ENCODE results near the gene EXOC3L4.

Gene EXOC3L4

DNA sequence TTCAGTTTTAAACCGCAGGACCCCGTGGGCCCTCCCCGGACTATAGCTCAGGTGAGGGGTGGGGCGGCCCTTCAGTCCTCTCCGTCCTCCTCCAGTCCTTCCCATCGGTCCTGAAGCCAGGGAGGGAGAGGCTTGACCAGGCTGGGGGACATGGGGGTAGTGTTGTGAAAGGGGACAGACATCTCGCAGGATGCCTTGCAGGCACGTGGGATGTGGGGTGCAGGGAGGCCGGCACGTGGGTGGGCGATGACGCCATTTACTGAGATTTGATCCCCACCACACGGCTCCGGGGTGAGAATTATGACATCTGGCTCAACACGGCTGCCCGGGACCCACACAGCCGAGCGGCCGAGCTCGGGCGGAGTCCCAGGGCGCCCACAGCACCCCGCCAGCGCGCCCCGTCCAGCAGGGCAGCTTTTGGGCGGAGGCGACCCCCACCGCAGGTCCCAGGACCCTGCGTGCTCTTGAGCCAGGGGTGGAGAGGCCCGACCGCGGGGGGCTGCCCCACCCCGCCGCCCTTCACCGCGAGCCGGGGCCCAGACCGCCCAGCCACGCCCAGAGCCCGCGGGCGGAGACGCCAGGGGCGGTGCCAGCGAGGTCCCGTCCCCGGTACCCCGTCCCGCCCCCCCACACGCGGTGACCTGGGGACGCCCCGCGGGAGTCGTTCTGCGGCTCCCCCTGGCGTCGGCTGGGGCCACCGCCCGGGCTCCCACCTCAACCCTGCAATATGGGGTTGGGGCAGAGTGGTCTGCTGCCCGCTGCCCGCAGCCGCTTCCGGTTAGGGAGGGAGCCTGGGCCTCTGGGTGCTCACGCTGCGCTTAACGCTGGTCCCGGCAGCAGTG lies 3.3 kb upstream of the EXOC3L4 start:
- DNase-seq (ENCODE audit: low read depth, low spot score): no peak

DNA sequence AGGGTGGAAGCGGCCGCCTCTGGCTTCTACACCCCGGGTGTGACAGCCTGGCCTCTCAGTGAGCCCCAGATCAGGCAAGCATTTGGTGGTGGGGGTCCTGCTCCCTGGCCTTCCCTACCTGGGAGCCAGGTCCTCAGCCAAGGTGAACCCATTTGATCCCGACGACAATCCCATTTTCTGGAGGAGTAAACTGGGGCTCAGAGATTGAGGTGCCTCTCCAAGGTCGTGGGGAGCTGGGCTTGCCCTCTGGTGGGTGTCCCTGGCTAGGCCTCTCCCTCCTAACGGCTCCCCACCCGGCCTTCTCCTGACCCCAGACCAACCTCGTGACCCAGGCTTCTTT lies 2.7 kb upstream of the EXOC3L4 start:
- DNase-seq (ENCODE audit: low read depth, low spot score): no peak

DNA sequence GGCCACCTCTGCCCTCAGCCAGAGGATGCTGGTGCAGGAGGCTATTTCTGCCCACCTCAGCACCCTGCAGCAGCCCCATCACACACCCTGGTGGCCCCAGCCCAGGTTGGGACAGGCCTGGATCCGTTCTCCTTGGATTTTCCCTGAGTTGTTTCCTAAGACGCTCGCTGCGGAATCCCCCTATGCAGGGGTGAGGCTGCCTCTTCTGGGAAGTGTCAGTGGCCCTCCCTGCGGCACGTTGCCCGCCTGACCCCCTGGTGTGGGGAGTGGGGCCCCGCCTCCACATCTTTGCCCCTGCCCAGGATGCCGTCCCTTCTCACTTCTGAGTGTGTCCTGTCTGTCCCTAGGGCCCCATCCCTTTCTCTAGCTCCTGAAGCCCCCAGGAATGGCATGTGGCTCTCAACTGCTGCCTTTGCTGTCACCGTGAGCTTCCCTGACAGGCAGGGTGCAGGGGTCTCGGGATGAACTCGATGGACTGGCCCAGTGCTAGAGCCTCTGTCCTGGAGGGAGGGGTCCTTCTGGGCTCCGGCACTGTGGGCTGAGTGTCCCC lies 594 bp upstream of the EXOC3L4 start:
- DNase-seq (ENCODE audit: low read depth, low spot score): no peak

DNA sequence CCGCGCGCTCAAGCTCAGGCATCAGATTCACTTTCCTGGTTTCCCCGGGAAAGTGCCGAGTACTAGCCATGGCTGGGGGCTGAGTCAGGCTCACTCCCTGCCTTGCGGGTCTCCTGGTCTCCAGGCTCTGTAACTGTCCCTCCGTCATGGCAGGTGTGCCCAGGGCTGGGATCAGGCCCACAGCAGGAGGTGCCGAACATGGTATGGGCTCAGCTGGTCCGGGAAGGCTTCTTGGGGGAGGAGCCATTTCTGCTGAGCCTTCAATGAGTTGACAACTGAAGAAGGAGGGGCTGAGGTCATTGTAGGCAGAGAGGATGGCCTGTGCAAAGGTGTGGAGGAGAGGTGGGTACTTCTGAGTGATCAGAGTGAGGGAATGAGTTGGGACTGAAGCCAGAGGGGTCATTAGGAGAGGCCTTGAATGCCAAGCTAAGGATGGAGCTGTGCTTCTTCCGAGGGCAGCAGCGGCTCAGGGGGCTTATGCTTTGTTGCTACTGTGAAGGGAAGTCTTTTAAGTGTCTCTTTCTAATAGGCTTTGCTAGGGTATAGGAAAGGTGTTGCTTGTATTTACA lies 769 bp downstream of the EXOC3L4 start:
- no peak for DNase-seq (ENCODE audit: low read depth, low spot score)

DNA sequence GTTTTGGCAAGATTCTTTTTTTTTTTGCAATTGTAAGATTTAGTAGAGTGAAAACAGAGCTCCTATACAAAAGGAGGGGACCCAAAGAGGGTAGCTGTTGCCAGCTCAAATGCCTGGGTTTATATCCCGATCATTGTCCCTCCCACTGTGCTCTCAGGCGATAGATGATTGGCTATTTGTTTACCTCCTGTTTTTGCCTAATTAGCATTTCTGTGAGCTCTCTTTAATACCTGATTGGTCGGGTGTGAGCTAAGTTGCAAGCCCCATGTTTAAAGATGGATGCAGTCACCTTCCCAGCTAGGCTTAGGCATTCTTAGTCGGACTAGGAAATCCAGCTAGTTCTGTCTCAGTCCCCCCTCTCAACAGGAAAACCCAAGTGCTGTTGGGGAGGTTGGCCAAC lies 1.9 kb downstream of the EXOC3L4 start:
- no peak for DNase-seq (ENCODE audit: low read depth, low spot score)

DNA sequence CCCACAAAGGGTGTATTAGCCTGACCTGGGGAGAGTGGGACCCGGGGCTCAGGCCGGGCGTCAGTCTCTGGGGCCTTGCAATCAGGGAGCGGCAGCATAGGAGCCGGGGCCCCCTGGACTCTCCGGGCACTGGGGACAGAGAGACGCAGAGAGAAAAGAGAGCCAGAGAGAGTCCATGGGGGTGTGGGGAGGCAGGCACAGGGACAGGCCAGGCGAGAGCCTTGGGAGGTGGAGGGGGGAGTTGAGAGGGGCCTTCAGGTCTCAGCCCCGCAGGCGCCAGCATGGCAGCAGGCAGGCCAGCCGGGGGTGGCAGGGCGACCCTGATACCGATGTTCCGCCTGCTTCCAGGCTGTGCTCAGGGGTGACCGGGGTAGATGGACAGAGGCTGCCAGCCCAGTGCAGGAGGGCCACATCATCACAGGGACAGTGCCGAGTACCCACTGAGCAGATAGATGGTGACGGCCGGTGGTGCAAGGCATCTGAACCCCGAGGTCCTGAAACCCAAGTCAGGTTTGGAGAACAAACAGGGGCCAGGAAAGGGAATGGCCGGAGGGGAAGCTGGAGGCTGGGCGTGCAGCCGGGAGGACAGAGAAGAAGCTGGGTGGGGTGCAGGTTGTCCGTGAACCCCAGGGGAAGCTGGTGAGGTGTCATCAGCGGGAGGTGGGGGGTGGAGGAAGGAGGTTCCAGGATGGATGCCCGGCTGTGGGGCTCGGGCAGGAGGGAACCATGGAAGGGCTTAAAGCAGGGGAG lies 2.9 kb downstream of the EXOC3L4 start:
- DNase-seq (ENCODE audit: low read depth, low spot score): no peak

DNA sequence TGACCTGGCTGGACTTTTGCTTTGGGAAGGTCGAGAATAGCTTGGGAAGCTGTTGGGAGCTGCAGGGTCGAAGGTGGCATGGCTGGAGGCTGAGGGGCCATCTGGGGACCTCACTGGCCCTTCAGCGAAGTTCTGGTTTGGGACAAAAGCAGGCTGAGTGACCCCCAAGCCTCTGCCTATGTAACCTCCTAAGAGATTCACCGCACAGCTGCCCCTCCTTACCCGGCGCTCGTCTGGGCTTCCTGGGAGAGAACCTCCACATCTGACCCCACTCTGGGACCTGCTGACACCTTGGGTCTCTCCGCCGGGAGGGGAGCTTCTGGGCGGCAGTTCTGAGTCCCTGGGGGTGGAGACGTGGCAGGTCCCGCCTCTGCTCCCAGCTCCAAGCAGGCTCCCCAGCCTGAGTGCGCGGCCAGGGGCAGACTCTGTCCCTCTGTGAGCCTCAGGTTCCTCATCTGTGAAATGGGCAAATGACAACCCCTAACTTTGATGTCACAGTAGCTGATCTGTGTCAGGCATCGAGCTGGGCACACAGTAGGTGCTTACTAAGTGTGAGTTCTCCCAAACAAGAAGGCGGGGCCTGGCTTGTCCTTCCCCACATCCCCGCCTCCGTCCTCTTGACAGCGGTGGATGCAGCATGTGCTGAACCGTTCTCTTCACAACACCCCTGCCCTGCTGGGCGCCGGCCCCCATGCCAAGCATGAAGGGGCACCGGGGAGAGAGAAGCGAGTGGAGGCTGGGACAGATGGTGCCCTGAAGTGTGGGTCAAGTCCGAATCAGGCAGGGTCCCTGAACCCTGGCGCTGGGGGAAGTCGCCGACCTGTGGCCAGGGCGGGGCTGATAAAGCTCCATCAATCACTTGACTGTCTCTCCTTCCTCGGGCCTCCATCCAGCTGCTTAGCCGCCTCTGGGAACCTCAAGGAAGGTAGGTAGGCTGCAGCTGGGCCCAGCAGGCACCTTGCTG lies 3.8 kb downstream of the EXOC3L4 start:
- DNase-seq (ENCODE audit: low read depth, low spot score): no peak

DNA sequence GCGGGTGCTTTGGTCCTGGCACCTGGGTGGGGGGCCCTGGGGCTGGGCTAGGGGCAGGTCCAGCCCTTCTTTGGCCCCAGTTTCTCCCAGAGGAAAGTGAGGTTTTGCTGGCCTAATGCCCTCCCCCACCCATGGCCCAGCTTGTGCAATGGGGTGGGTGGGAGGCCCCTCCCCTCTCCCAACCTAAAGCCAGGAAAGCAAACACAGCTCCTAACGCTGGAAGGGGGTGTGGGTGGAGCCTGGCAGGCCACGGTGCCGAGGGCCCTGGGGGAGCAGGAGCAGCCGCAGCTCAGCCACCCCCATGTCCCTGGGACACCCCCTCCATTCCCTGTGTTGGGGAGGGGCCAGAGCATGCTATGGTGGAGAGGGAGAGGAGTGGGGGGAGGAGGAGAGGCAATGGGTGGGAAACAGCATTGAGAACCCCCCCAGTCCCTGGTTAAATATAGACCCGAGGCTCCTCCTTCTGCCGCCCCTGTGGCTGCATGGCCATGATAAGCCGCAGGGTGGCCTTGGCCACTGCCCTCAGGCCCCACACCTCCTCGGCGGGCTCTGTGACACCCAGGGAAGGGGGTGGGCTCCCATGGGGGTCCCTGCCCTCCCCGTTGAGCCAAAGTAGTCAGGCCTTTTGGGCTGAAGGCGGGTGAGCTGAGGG lies 4.7 kb downstream of the EXOC3L4 start:
- DNase-seq (ENCODE audit: low read depth, low spot score): no peak

DNA sequence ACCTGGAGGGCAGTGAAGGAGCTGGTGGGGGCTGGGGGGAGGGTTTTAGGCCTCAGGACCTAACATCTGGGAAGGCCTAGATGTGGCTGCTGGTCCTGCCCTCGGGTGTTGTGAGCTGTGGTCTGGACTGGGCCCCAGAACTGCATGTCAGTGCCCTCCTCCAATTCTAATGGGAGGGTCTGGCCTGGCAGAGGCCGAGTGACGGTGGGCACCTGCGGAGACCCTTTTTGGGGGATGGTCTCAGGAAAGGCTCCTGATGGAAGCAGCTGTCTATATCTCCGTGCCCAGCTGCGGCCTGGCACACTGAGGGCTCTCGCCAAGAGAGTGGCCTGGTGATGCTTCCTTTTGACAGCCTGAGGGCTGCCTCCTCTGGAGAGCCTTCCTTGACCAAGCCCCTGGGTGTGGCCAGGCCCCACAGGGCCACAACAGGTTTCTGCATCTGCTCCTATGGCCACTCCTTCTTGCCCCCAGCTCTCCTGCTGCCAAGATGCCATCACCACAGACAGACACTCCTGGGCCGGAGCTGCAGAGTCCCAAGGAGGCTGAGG lies 5.3 kb downstream of the EXOC3L4 start:
- no peak for DNase-seq (ENCODE audit: low read depth, low spot score)

DNA sequence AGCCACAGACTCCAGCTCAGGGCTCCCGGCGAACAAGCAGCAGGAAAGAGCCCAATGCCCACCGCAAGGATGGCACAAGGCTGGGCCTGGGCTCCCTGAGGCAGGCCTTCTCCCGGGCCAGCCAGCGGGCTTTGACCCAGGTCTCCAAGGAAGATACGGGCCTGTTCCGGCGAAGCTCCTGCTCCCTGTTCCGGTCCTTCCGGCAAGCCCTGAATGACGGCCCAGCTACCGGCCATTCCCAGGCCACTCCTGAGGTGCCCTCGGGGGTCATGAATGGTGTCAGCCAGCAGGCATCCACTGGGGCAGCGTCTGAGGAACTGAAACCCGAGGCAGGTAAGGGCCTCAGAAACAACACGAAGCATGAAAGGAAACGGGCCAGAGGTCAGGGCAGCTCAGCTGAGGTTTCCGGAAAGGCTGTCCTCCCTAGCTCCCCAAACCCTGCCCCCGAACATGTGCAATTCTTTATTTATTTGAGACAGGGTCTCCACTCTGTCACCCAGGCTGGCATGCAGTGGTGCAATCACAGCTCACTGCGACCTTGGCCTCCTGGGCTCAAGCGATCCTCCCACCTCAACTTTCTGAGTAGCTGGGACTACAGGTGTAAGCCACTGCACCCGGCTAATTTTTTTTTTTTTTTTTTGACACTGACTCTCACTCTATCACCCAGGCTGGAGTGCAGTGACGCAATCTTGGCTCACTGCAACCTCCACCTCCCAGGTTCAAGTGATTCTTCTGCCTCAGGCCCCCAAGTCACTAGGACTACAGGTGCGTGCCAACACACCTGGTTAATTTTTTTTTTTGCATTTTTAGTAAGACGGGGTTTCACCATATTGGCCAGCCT lies 6.0 kb downstream of the EXOC3L4 start:
- DNase-seq (ENCODE audit: low read depth, low spot score): peak; percentile 61

DNA sequence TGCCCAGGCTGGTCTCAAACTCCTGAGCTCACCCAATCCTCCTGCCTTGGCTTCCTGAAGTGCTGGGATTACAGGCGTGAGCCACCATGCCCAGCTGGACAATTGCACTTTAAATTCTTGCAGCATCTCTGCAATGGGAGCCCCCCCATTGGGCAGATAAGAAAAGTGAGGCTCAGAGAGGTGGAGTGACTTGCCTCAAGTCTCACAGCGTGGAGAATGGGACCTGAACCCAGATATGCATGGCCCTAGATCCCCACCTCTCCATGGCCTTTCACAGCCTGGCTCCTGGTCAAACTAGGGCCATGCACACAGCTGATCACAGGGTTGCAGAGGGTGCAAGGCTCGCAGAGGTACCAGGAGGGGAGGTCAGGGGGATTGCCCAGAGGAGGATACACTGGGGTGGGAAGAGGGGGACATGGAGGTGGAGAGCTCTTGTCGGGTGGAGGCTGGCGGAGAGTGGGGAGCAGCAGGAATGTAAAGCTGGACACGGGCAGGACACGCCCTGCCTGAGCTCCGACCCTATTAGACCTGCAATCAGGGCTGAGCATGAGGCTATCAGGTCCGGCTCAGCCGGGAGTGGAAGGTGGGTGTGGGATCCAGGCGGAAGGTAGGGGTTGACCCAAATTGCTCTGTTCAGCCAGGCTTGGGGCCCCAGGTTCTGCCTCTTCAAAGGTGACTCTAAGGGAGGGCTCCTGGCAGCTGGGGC lies 6.9 kb downstream of the EXOC3L4 start:
- DNase-seq (ENCODE audit: low read depth, low spot score): no peak

DNA sequence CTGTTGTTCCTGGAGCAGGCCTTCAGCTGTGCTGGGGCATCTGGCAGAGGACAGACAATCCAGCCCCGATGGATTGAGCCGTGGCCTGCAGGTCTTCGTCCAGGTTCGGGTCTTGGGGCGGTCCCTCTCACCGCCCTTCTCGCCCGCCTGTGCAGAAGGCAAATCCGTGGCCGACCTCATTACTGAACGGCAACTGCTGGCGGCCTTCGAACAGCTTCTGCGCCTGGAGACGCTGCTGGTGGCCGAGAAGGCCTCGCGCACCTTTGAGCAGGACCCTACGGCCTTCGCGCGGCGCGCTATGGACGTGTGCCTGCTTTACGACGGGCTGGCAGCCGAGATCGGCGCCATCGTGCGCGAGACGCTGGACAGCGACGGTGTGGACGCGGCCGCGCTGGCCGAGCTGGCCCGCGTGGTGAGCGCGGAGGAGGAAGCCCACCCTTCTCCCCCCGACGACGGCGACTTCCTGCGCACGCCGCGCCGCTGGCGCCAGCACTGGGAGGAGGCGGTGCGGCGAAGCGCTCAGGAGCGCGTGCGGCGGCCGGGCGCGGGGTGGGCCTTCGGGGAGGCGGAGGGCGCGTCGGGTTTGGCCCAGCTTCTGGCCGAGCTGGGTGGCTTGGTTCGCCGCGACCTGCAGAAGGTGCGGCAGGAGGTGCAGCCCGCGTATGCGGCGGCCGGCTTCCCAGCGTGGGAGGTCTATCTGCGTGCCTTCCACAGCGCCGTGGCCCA lies 7.6 kb downstream of the EXOC3L4 start:
- DNase-seq (ENCODE audit: low read depth, low spot score): peak; percentile 59

DNA sequence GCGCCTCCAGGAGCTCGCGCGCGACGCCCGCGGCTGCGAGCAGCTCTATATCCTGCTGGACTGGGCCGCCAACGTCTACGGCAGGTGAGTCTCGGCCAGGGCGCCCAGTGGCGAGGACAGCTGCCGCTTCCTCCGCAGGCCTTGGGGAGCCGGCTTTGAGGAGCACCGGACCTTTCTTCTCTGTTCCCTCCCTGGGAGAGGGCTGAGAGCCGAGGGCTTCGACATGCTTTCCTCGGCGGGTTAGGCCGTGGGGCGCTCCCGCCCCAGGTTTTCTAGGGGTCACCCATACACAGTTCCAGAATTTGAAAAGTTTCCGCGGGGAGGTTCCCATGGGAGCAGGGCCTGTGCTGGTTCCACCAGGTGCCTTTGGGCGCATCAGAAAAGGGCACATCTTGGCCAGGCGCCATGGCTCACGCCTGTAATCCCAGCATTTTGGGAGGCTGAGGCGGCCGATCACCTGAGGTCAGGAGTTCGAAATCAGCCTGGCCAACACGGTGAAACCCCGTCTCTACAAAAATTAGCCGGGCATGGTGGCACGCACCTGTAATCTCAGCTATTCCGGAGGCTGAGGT lies 8.2 kb downstream of the EXOC3L4 start:
- DNase-seq (ENCODE audit: low read depth, low spot score): no peak

DNA sequence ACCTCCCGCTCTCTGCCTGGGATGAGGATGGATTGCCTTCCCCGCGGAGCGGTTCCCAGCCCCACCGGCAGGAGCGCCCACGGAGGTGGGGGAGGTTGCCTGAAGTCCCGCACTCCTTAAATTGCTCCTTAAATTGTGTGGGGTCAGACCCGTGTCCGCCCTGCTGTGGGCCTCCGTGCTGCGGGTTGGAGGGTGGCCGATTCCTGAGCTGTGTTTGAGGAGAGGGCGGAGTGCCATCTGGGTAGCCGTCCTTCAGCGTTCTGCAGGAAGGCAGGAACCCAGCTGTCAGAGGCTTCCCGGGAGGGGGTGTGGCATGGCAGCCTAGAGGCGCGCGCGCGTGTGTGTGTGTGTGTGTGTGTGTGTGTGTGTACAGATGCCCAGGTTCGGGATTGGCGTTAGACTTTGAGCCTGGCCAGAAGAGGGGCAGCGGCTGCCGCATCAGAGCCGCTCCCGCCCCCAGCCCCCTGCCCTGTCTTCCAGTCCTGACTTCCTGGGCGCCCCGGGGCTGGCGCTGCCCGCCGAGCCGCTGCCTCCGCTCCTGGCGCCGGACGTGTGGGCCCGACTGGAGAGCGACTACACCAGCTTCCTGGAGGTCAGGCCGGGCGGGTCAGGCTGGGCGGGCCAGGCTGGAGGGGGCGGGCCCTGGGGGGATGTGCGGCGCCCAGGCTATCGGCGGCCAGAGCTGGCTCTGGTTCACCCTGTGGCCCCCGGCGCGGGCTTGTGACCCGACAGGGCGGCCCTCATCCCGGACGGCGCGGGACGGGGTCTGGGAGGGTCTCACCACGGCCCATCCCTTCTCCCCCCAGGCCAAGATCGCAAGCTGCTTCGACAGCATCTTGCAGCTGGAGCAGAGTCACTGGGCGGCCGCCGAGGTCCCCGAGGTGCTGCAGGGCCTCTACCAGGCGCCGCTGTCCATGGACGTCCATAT lies 9.2 kb downstream of the EXOC3L4 start:
- DNase-seq (ENCODE audit: low read depth, low spot score): peak; percentile 68

DNA sequence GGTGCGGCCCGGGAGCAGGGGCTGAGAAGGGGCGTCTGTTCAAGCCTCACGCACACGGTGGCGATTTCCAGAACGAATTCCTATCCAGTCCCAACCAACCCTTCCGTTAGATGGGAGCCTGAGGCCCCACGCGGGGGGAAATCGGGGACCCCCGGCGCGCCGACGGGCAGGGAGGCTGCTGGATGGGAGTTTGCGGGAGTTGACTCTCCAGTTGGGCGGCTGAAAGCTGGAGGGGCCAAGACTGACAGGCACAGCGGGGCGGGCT lies 9.8 kb downstream of the EXOC3L4 start:
- no peak for DNase-seq (ENCODE audit: low read depth, low spot score)

DNA sequence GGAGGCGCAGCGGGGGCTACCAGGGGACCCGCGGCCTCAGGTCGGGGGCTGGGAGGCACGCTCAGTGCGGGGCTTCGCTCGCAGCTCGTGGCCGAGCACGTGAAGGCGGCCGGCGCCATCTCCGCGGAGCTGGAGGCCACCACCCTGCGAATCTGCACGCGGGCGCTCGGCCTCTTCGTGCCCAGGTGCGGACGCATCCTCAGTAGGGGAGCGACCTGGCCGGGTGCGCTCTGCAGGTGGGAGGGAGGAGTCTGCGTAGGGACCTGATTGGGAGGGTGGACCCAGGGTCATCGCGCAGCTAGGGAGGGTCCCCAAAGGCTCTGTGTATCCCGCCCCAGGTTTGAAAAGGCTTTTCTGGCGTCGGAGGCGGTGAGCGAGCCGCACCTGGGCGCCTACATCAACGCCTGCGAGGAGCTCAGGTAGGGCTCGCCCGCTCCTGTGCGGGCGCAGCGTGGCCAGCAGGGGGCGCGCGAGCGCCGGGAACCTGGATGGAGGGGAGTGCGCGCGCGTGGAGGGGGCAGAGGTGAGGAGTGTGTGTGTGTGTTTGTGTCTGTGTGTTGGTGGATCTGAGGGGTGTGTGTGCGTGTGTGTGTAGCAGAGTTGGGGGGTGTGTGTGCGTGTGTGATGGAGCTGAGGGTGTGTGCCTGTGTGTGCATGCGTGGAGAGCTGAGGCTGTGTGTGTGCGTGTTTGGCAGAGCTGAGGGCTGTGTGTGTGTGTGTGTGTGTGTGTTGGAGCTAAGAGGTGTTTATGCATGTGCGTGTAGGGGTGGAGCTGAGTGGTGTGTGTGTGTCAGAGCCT lies 10.3 kb downstream of the EXOC3L4 start:
- DNase-seq (ENCODE audit: low read depth, low spot score): peak; percentile 81
